MM.1S (cell line): ENCODE results near the gene MOGAT1.

Experiments
- CTCF ChIP-seq: fragments of 300-600 bp; sonication (generic); IDR thresholded peaks from 2 replicates; pipeline ENCODE4 v1.5.1; 2016; ENCODE audit warnings: antibody characterized with exemption, low read length, mixed read lengths
- EZH2 ChIP-seq: fragments of 300-600 bp; sonication (generic); optimal IDR thresholded peaks from 2 replicates; pipeline ENCODE3; 2017; ENCODE audit warnings: low read depth, mild to moderate bottlenecking, antibody characterized with exemption, low read length, mixed read lengths
- EZH2phosphoT487 ChIP-seq: fragments of 300-600 bp; sonication (generic); IDR thresholded peaks from 2 replicates; pipeline ENCODE4 v1.6.1; 2018; ENCODE audit warnings: antibody characterized with exemption, low read length

GRCh38 chr2:222751238-222751637 lies 79.8 kb downstream of the MOGAT1 start:
- no peak for TF ChIP-seq CTCF
- no peak for TF ChIP-seq EZH2
- no peak for TF ChIP-seq EZH2phosphoT487
